ENCODE results near the gene FALEC.
A peak's percentile ranks its signal among the peaks of the same experiment; 100 is the strongest.
"Not testable (repeated sequence)": the region's sequence is repeated elsewhere in the genome, so short reads cannot be mapped to it uniquely, and the experiment has no call there.

FALEC gene

GRCh38 chr1:150574260-150575071 lies 58.9 kb downstream of the FALEC start:
- no peak for DNase-seq (ENCODE audit: low read depth in 4 of 4, low spot score in 1 of 4)

GRCh38 chr1:150575072-150575489 lies 59.5 kb downstream of the FALEC start:
- no peak for DNase-seq (ENCODE audit: low read depth in 4 of 4, low spot score in 1 of 4)

GRCh38 chr1:150575518-150576366 lies 60.2 kb downstream of the FALEC start:
- DNase-seq (ENCODE audit: low read depth in 4 of 4, low spot score in 1 of 4): no peak

- no peak for DNase-seq (ENCODE audit: low read depth in 4 of 4, low spot score in 1 of 4)
These were observed 60.8 kb downstream of the FALEC start for GRCh38 chr1:150576367-150576711.

GRCh38 chr1:150576794-150577556 lies 61.4 kb downstream of the FALEC start:
- no peak for DNase-seq (ENCODE audit: low read depth in 4 of 4, low spot score in 1 of 4)

- DNase-seq (ENCODE audit: low read depth in 4 of 4, low spot score in 1 of 4): no peak
These were observed 62.2 kb downstream of the FALEC start for GRCh38 chr1:150577557-150578271.

GRCh38 chr1:150578272-150579109 lies 62.9 kb downstream of the FALEC start:
- peak in 2 of 4 experiments; percentile 48 to 56 for DNase-seq (ENCODE audit: low read depth in 4 of 4, low spot score in 1 of 4)

- peak; percentile 56 to 84 (median 70) for DNase-seq (ENCODE audit: low read depth in 4 of 4, low spot score in 1 of 4)
These were observed 63.8 kb downstream of the FALEC start, which contains the start of gene MCL1 for GRCh38 chr1:150579110-150579944. TSS of gene MCL1 (minus strand) at chr1:150579610. CDS start at chr1:150579530, 80 bp downstream.

GRCh38 chr1:150579945-150580642 lies 64.5 kb downstream of the FALEC start:
- DNase-seq (ENCODE audit: low read depth in 4 of 4, low spot score in 1 of 4): no peak

- DNase-seq (ENCODE audit: low read depth in 4 of 4, low spot score in 1 of 4): not testable (repeated sequence)
These were observed 65.4 kb downstream of the FALEC start for GRCh38 chr1:150580966-150581365.

- not testable (repeated sequence) for DNase-seq (ENCODE audit: low read depth in 4 of 4, low spot score in 1 of 4)
These were observed 65.9 kb downstream of the FALEC start for GRCh38 chr1:150581437-150581836.

GRCh38 chr1:150581962-150582361 lies 66.4 kb downstream of the FALEC start:
- DNase-seq (ENCODE audit: low read depth in 4 of 4, low spot score in 1 of 4): not testable (repeated sequence)

GRCh38 chr1:150582371-150582770 lies 66.8 kb downstream of the FALEC start:
- DNase-seq (ENCODE audit: low read depth in 4 of 4, low spot score in 1 of 4): no peak
